Keratinocyte (primary cell): ENCODE data around the gene LIME1. TPM values are rescaled to one million over a fixed set of nuclear protein-coding genes. Genes with fewer than 3 reads are reported as not detected.

ENCODE experiments used
- DNase-seq: peaks from one replicate; pipeline ENCODE4 v3.0.0-alpha.2; 2011; ENCODE audit warnings: low read depth, missing footprints, low spot score
- FAIRE-seq: peaks from 2 replicates; lab custom pipeline; 2011; peaks lifted over from hg19 to GRCh38; lab: Jason Lieb, UNC
- H2AFZ ChIP-seq: 2 replicates; pipeline ENCODE4 v1.6.0; 2012; ENCODE audit warnings: low read length, control low read depth, inconsistent platforms; ENCODE audit not compliant: control insufficient read depth
- H3K27ac ChIP-seq: 2 replicates; pipeline ENCODE4 v1.5.1; 2011; ENCODE audit warnings: low read length; ENCODE audit not compliant: control insufficient read depth, insufficient read depth
- H3K27me3 ChIP-seq: 3 replicates; pipeline ENCODE4 v1.6.0; 2011; ENCODE audit warnings: low read length; ENCODE audit not compliant: control insufficient read depth, insufficient read depth; ENCODE audit errors: extremely low read depth
- H3K36me3 ChIP-seq, 2 experiments: 2 replicates in 1 of 2; 3 replicates in 1 of 2; pipeline ENCODE4 v1.5.1; 2011; ENCODE audit warnings: low read length in 2 of 2, mild to moderate bottlenecking in 1 of 2; ENCODE audit not compliant: control insufficient read depth in 2 of 2, insufficient read depth in 2 of 2; ENCODE audit errors: extremely low read depth in 1 of 2
- H3K4me1 ChIP-seq: 3 replicates; pipeline ENCODE4 v1.5.1; 2011; ENCODE audit warnings: low read length; ENCODE audit not compliant: control insufficient read depth, insufficient read depth; ENCODE audit errors: extremely low read depth
- H3K4me2 ChIP-seq: 3 replicates; pipeline ENCODE4 v1.6.0; 2011; ENCODE audit warnings: low read depth, low read length; ENCODE audit not compliant: control insufficient read depth, insufficient read depth; ENCODE audit errors: extremely low read depth
- H3K4me3 ChIP-seq, 3 experiments: fragments of 200-600 bp in 1 of 3; sonication (generic) in 1 of 3; 2 replicates in 2 of 3; 3 replicates in 1 of 3; pipeline ENCODE4 v1.5.1; 2011 to 2016; ENCODE audit warnings: low read length in 3 of 3, mild to moderate bottlenecking in 3 of 3, control low read depth in 2 of 3, inconsistent platforms in 1 of 3, low read depth in 1 of 3, mixed read lengths in 1 of 3, mixed run types in 1 of 3, moderate library complexity in 1 of 3; ENCODE audit not compliant: control insufficient read depth in 2 of 3, insufficient read depth in 2 of 3; ENCODE audit errors: extremely low read depth in 1 of 3
- H3K79me2 ChIP-seq: 2 replicates; pipeline ENCODE4 v1.6.0; 2012; ENCODE audit warnings: low read length; ENCODE audit not compliant: control insufficient read depth, insufficient read depth
- H3K9ac ChIP-seq: 3 replicates; pipeline ENCODE4 v1.6.0; 2011; ENCODE audit warnings: low read length; ENCODE audit not compliant: control insufficient read depth, insufficient read depth; ENCODE audit errors: extremely low read depth
- H3K9me1 ChIP-seq: 3 replicates; pipeline ENCODE4 v1.6.0; 2011; ENCODE audit warnings: low read length; ENCODE audit not compliant: control insufficient read depth, insufficient read depth; ENCODE audit errors: extremely low read depth
- H3K9me3 ChIP-seq: 2 replicates; pipeline ENCODE4 v1.5.1; 2012; ENCODE audit warnings: low read depth, low read length; ENCODE audit not compliant: control insufficient read depth
- H4K20me1 ChIP-seq: 3 replicates; pipeline ENCODE4 v1.6.0; 2011; ENCODE audit warnings: low read length; ENCODE audit not compliant: control insufficient read depth, insufficient read depth; ENCODE audit errors: extremely low read depth
- EZH2 ChIP-seq: IDR thresholded peaks from one replicate; pipeline ENCODE4 v1.6.1; 2012; ENCODE audit warnings: inconsistent platforms, mild to moderate bottlenecking, low read length, moderate library complexity
- dilution Hi-C: fragments of 300-500 bp; cut with MboI; formaldehyde crosslinking; loops from one replicate; pipeline ENCODE4 v1.7.0; 2020; ENCODE audit warnings: low sequenced_read_pairs; ENCODE audit not compliant: extremely low pct_ligation_motif_present
- polyA plus RNA-seq, 5 experiments: library from polyadenylated mRNA; depleted of rRNA in 3 of 5; stranded (reverse) in 3 of 5; stranded (forward) in 1 of 5; unstranded in 1 of 5; fragments of >200 nt; gene quantifications; 1 replicate in 1 of 5; 2 replicates in 3 of 5; 3 replicates in 1 of 5; pipeline versions ENCODE4 v1.2.1 to v1.2.3, GENCODE V29; 2011 to 2012; ENCODE audit warnings: missing spikeins in 2 of 5, low read depth in 1 of 5, low replicate concordance in 1 of 5
- TF ChIP-seq, protein P1 (sequence below), 3 experiments: IDR thresholded peaks in 1 of 3; conservative IDR thresholded peaks in 1 of 3; optimal IDR thresholded peaks in 1 of 3; 2 replicates in 2 of 3; 3 replicates in 1 of 3; pipeline versions ENCODE3 to v1.5.1; 2011; ENCODE audit warnings: low read length in 3 of 3, mild to moderate bottlenecking in 3 of 3, moderate library complexity in 2 of 3, control low read depth in 1 of 3, inconsistent platforms in 1 of 3; ENCODE audit not compliant: insufficient read depth in 2 of 3; ENCODE audit errors: extremely low read depth in 1 of 3

Gene LIME1
- polyA plus RNA-seq, 1 donor (not counting 4 experiments of a cell fraction or from before 2014, with no cell fraction given), result 0.75 TPM

GRCh38 chr20:63732118-63733095 is 4.1 kb upstream of the LIME1 start:
- no peak overlapping the region for H3K9ac ChIP-seq
- TF ChIP-seq, protein P1, sequence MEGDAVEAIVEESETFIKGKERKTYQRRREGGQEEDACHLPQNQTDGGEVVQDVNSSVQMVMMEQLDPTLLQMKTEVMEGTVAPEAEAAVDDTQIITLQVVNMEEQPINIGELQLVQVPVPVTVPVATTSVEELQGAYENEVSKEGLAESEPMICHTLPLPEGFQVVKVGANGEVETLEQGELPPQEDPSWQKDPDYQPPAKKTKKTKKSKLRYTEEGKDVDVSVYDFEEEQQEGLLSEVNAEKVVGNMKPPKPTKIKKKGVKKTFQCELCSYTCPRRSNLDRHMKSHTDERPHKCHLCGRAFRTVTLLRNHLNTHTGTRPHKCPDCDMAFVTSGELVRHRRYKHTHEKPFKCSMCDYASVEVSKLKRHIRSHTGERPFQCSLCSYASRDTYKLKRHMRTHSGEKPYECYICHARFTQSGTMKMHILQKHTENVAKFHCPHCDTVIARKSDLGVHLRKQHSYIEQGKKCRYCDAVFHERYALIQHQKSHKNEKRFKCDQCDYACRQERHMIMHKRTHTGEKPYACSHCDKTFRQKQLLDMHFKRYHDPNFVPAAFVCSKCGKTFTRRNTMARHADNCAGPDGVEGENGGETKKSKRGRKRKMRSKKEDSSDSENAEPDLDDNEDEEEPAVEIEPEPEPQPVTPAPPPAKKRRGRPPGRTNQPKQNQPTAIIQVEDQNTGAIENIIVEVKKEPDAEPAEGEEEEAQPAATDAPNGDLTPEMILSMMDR (optimal IDR thresholded peaks at IDR 0.05 in 1 of 3, IDR thresholded peaks at IDR 0.05 in 1 of 3, conservative IDR thresholded peaks at IDR 0.05 in 1 of 3; ENCODE audit: extremely low read depth in 1 of 3, insufficient read depth in 2 of 3, low read length in 3 of 3), result no peak
- no peak for TF ChIP-seq EZH2
- H3K9me1 ChIP-seq, result no peaks in the 10 kb centered on the region
- H3K27me3 ChIP-seq, result no peaks in the 10 kb centered on the region
- H3K79me2 ChIP-seq, result peaks cover 21% of the 10 kb centered on the region
- dilution Hi-C loops, result no loop called here
- H3K36me3 ChIP-seq, result peaks cover 20 to 27% of the 10 kb centered on the region in 2 experiments
- H4K20me1 ChIP-seq, result no peaks in the 10 kb centered on the region
- H3K4me1 ChIP-seq, result peaks cover 12% of the 10 kb centered on the region
- no peak overlapping the region for H3K27ac ChIP-seq
- DNase-seq, result no peak
- no peak overlapping the region for H3K4me2 ChIP-seq
- no peak overlapping the region for H2AFZ ChIP-seq
- no peaks in the 10 kb centered on the region for H3K9me3 ChIP-seq
- H3K4me3 ChIP-seq, result no peak overlapping the region
- FAIRE-seq, result no peak

GRCh38 chr20:63733117-63733516 is 3.3 kb upstream of the LIME1 start:
- Histone ChIP-seq H3K36me3 (peaks cover 20 to 26% of the 10 kb centered on the region in 2 experiments), H3K4me1 (peaks cover 13% of the 10 kb centered on the region), H3K79me2 (peaks cover 21% of the 10 kb centered on the region), H3K9ac (no peak overlapping the region), H3K9me3 (no peaks in the 10 kb centered on the region), H3K27me3 (no peaks in the 10 kb centered on the region), H2AFZ (no peak overlapping the region), H4K20me1 (no peaks in the 10 kb centered on the region), H3K27ac (no peak overlapping the region), H3K9me1 (no peaks in the 10 kb centered on the region), H3K4me3 (no peak overlapping the region), H3K4me2 (no peak overlapping the region)
- FAIRE-seq, result no peak
- no peak for TF ChIP-seq EZH2
- TF ChIP-seq, protein P1 (optimal IDR thresholded peaks at IDR 0.05 in 1 of 3, IDR thresholded peaks at IDR 0.05 in 1 of 3, conservative IDR thresholded peaks at IDR 0.05 in 1 of 3; ENCODE audit: extremely low read depth in 1 of 3, insufficient read depth in 2 of 3, low read length in 3 of 3), result no peak
- dilution Hi-C loops, result no loop called here
- DNase-seq, result no peak
